Measurements from ENCODE around the gene SASH3.

The SASH3 gene

GRCh38 chrX:129781680-129782495 lies 2.1 kb downstream of the SASH3 start:
- Histone ChIP-seq H3K4me1 (ENCODE audit: control insufficient read depth in 2 of 2, insufficient read depth in 2 of 2, low read length in 2 of 2) (peaks cover 0 to 5% of the 10 kb centered on the region in 2 donors), H3K4me3 (ENCODE audit: low read length in 2 of 2) (peak overlapping the region in 1 of 2 donors; percentile 27), H3K27ac (ENCODE audit: low read depth in 2 of 2, low read length in 2 of 2) (peak overlapping the region in 1 of 2 donors; percentile 43)

GRCh38 chrX:129782706-129783105 lies 3.0 kb downstream of the SASH3 start:
- Histone ChIP-seq H3K9me3 (ENCODE audit: control insufficient read depth in 2 of 2, low read length in 2 of 2) (no peaks in the 10 kb centered on the region), H3K4me3 (ENCODE audit: low read length in 2 of 2) (peak overlapping the region in 1 of 2 donors; percentile 22), H3K27ac (ENCODE audit: low read depth in 2 of 2, low read length in 2 of 2) (peak overlapping the region in 1 of 2 donors; percentile 43), H3K4me1 (ENCODE audit: control insufficient read depth in 2 of 2, insufficient read depth in 2 of 2, low read length in 2 of 2) (peaks cover 0 to 2% of the 10 kb centered on the region in 2 donors), H3K36me3 (ENCODE audit: control insufficient read depth in 2 of 2, insufficient read depth in 2 of 2, low read length in 2 of 2) (no peaks in the 10 kb centered on the region), H3K27me3 (ENCODE audit: control insufficient read depth in 2 of 2, insufficient read depth in 2 of 2, low read length in 2 of 2) (no peaks in the 10 kb centered on the region), H3K9ac (ENCODE audit: low read depth in 1 of 2, low read length in 2 of 2) (no peak overlapping the region)

More at GRCh38 chrX:129781680-129782495, 2.1 kb downstream of the SASH3 start:
- H3K9ac ChIP-seq (ENCODE audit: low read depth in 1 of 2, low read length in 2 of 2), result peak overlapping the region in 1 of 2 donors; percentile 41
- H3K9me3 ChIP-seq (ENCODE audit: control insufficient read depth in 2 of 2, low read length in 2 of 2), result no peaks in the 10 kb centered on the region
- H3K36me3 ChIP-seq (ENCODE audit: control insufficient read depth in 2 of 2, insufficient read depth in 2 of 2, low read length in 2 of 2), result no peaks in the 10 kb centered on the region
- H3K27me3 ChIP-seq (ENCODE audit: control insufficient read depth in 2 of 2, insufficient read depth in 2 of 2, low read length in 2 of 2), result no peaks in the 10 kb centered on the region

- no peaks in the 10 kb centered on the region for H3K9me3 ChIP-seq (ENCODE audit: control insufficient read depth in 2 of 2, low read length in 2 of 2)
- peak overlapping the region in 1 of 2 donors; percentile 49 for H3K4me3 ChIP-seq (ENCODE audit: low read length in 2 of 2)
- H3K27me3 ChIP-seq (ENCODE audit: control insufficient read depth in 2 of 2, insufficient read depth in 2 of 2, low read length in 2 of 2), result no peaks in the 10 kb centered on the region
- no peaks in the 10 kb centered on the region for H3K36me3 ChIP-seq (ENCODE audit: control insufficient read depth in 2 of 2, insufficient read depth in 2 of 2, low read length in 2 of 2)
- H3K4me1 ChIP-seq (ENCODE audit: control insufficient read depth in 2 of 2, insufficient read depth in 2 of 2, low read length in 2 of 2), result no peaks in the 10 kb centered on the region
- H3K9ac ChIP-seq (ENCODE audit: low read depth in 1 of 2, low read length in 2 of 2), result no peak overlapping the region
- H3K27ac ChIP-seq (ENCODE audit: low read depth in 2 of 2, low read length in 2 of 2), result no peak overlapping the region
Measured at GRCh38 chrX:129783291-129783713, 3.6 kb downstream of the SASH3 start.

- Histone ChIP-seq H3K36me3 (ENCODE audit: control insufficient read depth in 2 of 2, insufficient read depth in 2 of 2, low read length in 2 of 2) (no peaks in the 10 kb centered on the region), H3K27me3 (ENCODE audit: control insufficient read depth in 2 of 2, insufficient read depth in 2 of 2, low read length in 2 of 2) (no peaks in the 10 kb centered on the region), H3K4me1 (ENCODE audit: control insufficient read depth in 2 of 2, insufficient read depth in 2 of 2, low read length in 2 of 2) (no peaks in the 10 kb centered on the region), H3K9ac (ENCODE audit: low read depth in 1 of 2, low read length in 2 of 2) (no peak overlapping the region), H3K4me3 (ENCODE audit: low read length in 2 of 2) (peak overlapping the region in 1 of 2 donors; percentile 32), H3K9me3 (ENCODE audit: control insufficient read depth in 2 of 2, low read length in 2 of 2) (no peaks in the 10 kb centered on the region), H3K27ac (ENCODE audit: low read depth in 2 of 2, low read length in 2 of 2) (no peak overlapping the region)
Measured at GRCh38 chrX:129784371-129784770, 4.6 kb downstream of the SASH3 start.

- Histone ChIP-seq H3K4me3 (ENCODE audit: low read length in 2 of 2) (peak overlapping the region in 1 of 2 donors; percentile 13), H3K27me3 (ENCODE audit: control insufficient read depth in 2 of 2, insufficient read depth in 2 of 2, low read length in 2 of 2) (no peaks in the 10 kb centered on the region), H3K9ac (ENCODE audit: low read depth in 1 of 2, low read length in 2 of 2) (no peak overlapping the region), H3K36me3 (ENCODE audit: control insufficient read depth in 2 of 2, insufficient read depth in 2 of 2, low read length in 2 of 2) (peaks cover 0 to 3% of the 10 kb centered on the region in 2 donors), H3K27ac (ENCODE audit: low read depth in 2 of 2, low read length in 2 of 2) (peak overlapping the region in 1 of 2 donors; percentile 13), H3K4me1 (ENCODE audit: control insufficient read depth in 2 of 2, insufficient read depth in 2 of 2, low read length in 2 of 2) (no peaks in the 10 kb centered on the region), H3K9me3 (ENCODE audit: control insufficient read depth in 2 of 2, low read length in 2 of 2) (no peaks in the 10 kb centered on the region)
Measured at GRCh38 chrX:129785160-129785947, 5.6 kb downstream of the SASH3 start.

GRCh38 chrX:129786210-129786651 lies 6.5 kb downstream of the SASH3 start:
- Histone ChIP-seq H3K27me3 (ENCODE audit: control insufficient read depth in 2 of 2, insufficient read depth in 2 of 2, low read length in 2 of 2) (no peaks in the 10 kb centered on the region), H3K9ac (ENCODE audit: low read depth in 1 of 2, low read length in 2 of 2) (no peak overlapping the region), H3K9me3 (ENCODE audit: control insufficient read depth in 2 of 2, low read length in 2 of 2) (no peaks in the 10 kb centered on the region), H3K4me1 (ENCODE audit: control insufficient read depth in 2 of 2, insufficient read depth in 2 of 2, low read length in 2 of 2) (no peaks in the 10 kb centered on the region), H3K27ac (ENCODE audit: low read depth in 2 of 2, low read length in 2 of 2) (peak overlapping the region in 1 of 2 donors; percentile 13), H3K4me3 (ENCODE audit: low read length in 2 of 2) (peak overlapping the region in 1 of 2 donors; percentile 7), H3K36me3 (ENCODE audit: control insufficient read depth in 2 of 2, insufficient read depth in 2 of 2, low read length in 2 of 2) (peaks cover 0 to 3% of the 10 kb centered on the region in 2 donors)

- Histone ChIP-seq H3K4me1 (ENCODE audit: control insufficient read depth in 2 of 2, insufficient read depth in 2 of 2, low read length in 2 of 2) (no peaks in the 10 kb centered on the region), H3K27ac (ENCODE audit: low read depth in 2 of 2, low read length in 2 of 2) (no peak overlapping the region), H3K36me3 (ENCODE audit: control insufficient read depth in 2 of 2, insufficient read depth in 2 of 2, low read length in 2 of 2) (peaks cover 0 to 3% of the 10 kb centered on the region in 2 donors), H3K4me3 (ENCODE audit: low read length in 2 of 2) (no peak overlapping the region), H3K9ac (ENCODE audit: low read depth in 1 of 2, low read length in 2 of 2) (peak overlapping the region in 1 of 2 donors; percentile 14), H3K9me3 (ENCODE audit: control insufficient read depth in 2 of 2, low read length in 2 of 2) (no peaks in the 10 kb centered on the region), H3K27me3 (ENCODE audit: control insufficient read depth in 2 of 2, insufficient read depth in 2 of 2, low read length in 2 of 2) (no peaks in the 10 kb centered on the region)
Measured at GRCh38 chrX:129787336-129788055, 7.7 kb downstream of the SASH3 start.

GRCh38 chrX:129788527-129788926 lies 8.8 kb downstream of the SASH3 start:
- Histone ChIP-seq H3K9me3 (ENCODE audit: control insufficient read depth in 2 of 2, low read length in 2 of 2) (no peaks in the 10 kb centered on the region), H3K4me3 (ENCODE audit: low read length in 2 of 2) (no peak overlapping the region), H3K36me3 (ENCODE audit: control insufficient read depth in 2 of 2, insufficient read depth in 2 of 2, low read length in 2 of 2) (peaks cover 0 to 7% of the 10 kb centered on the region in 2 donors), H3K9ac (ENCODE audit: low read depth in 1 of 2, low read length in 2 of 2) (no peak overlapping the region), H3K4me1 (ENCODE audit: control insufficient read depth in 2 of 2, insufficient read depth in 2 of 2, low read length in 2 of 2) (no peaks in the 10 kb centered on the region), H3K27me3 (ENCODE audit: control insufficient read depth in 2 of 2, insufficient read depth in 2 of 2, low read length in 2 of 2) (no peaks in the 10 kb centered on the region), H3K27ac (ENCODE audit: low read depth in 2 of 2, low read length in 2 of 2) (no peak overlapping the region)

- no peak overlapping the region for H3K27ac ChIP-seq (ENCODE audit: low read depth in 2 of 2, low read length in 2 of 2)
- H3K9me3 ChIP-seq (ENCODE audit: control insufficient read depth in 2 of 2, low read length in 2 of 2), result no peaks in the 10 kb centered on the region
- no peak overlapping the region for H3K4me3 ChIP-seq (ENCODE audit: low read length in 2 of 2)
- H3K36me3 ChIP-seq (ENCODE audit: control insufficient read depth in 2 of 2, insufficient read depth in 2 of 2, low read length in 2 of 2), result peaks cover 0 to 11% of the 10 kb centered on the region in 2 donors
- no peak overlapping the region for H3K9ac ChIP-seq (ENCODE audit: low read depth in 1 of 2, low read length in 2 of 2)
- H3K4me1 ChIP-seq (ENCODE audit: control insufficient read depth in 2 of 2, insufficient read depth in 2 of 2, low read length in 2 of 2), result no peaks in the 10 kb centered on the region
- H3K27me3 ChIP-seq (ENCODE audit: control insufficient read depth in 2 of 2, insufficient read depth in 2 of 2, low read length in 2 of 2), result no peaks in the 10 kb centered on the region
Measured at GRCh38 chrX:129790146-129790545, 10.4 kb downstream of the SASH3 start.

Data from mucosa of rectum (tissue), 2 donors.